H9 (cell line): ENCODE results near the gene RGL2. TPM values are rescaled to one million over a fixed set of nuclear protein-coding genes. Genes with fewer than 3 reads are reported as not detected.

Source experiments
- DNase-seq: peaks from one replicate; pipeline ENCODE4 v3.0.0-alpha.2; 2017
- H2AFZ ChIP-seq: one replicate; pipeline ENCODE4 v1.6.1; 2013; ENCODE audit warnings: mild to moderate bottlenecking, low read length, control low read depth, moderate library complexity
- H2AK5ac ChIP-seq: 2 replicates; pipeline ENCODE4 v1.6.1; 2013; ENCODE audit warnings: low read length, control low read depth, mixed read lengths; ENCODE audit not compliant: insufficient read length
- H2BK120ac ChIP-seq: one replicate; pipeline ENCODE4 v1.6.1; 2013; ENCODE audit warnings: low read depth, mild to moderate bottlenecking, low read length, control low read depth, inconsistent platforms; ENCODE audit not compliant: poor library complexity, severe bottlenecking
- H2BK12ac ChIP-seq: 2 replicates; pipeline ENCODE4 v1.6.1; 2013; ENCODE audit warnings: low read length, control low read depth, mixed read lengths, low read depth; ENCODE audit not compliant: insufficient read length
- H2BK15ac ChIP-seq: 2 replicates; pipeline ENCODE4 v1.6.1; 2013; ENCODE audit warnings: low read depth, low read length, control low read depth
- H2BK20ac ChIP-seq: one replicate; pipeline ENCODE4 v1.6.1; 2013; ENCODE audit warnings: low read depth, mild to moderate bottlenecking, low read length, control low read depth, inconsistent platforms; ENCODE audit not compliant: poor library complexity, severe bottlenecking
- H2BK5ac ChIP-seq: 2 replicates; pipeline ENCODE4 v1.6.1; 2013; ENCODE audit warnings: low read length, control low read depth, mixed read lengths; ENCODE audit not compliant: insufficient read length
- H3K14ac ChIP-seq: 2 replicates; pipeline ENCODE4 v1.6.1; 2013; ENCODE audit warnings: low read length, control low read depth; ENCODE audit not compliant: insufficient read depth
- H3K18ac ChIP-seq: 2 replicates; pipeline ENCODE4 v1.6.1; 2013; ENCODE audit warnings: low read depth, mild to moderate bottlenecking, mixed read lengths, low read length, control low read depth; ENCODE audit not compliant: insufficient read length
- H3K23ac ChIP-seq: 2 replicates; pipeline ENCODE4 v1.6.1; 2013; ENCODE audit warnings: low read length, control low read depth, mixed read lengths, low read depth; ENCODE audit not compliant: insufficient read length
- H3K23me2 ChIP-seq: 2 replicates; pipeline ENCODE4 v1.6.1; 2013; ENCODE audit warnings: low read depth, mild to moderate bottlenecking, mixed read lengths, low read length, control low read depth; ENCODE audit not compliant: insufficient read length, poor library complexity, severe bottlenecking
- H3K27ac ChIP-seq: 2 replicates; pipeline ENCODE4 v1.5.1; 2013; ENCODE audit warnings: low read length, control low read depth, mixed read lengths, low read depth; ENCODE audit not compliant: insufficient read length
- H3K27me3 ChIP-seq: 2 replicates; pipeline ENCODE4 v1.6.1; 2013; ENCODE audit warnings: low read length, control low read depth, inconsistent platforms; ENCODE audit not compliant: insufficient read depth
- H3K4ac ChIP-seq: 2 replicates; pipeline ENCODE4 v1.6.1; 2013; ENCODE audit warnings: low read depth, mild to moderate bottlenecking, control low read depth, inconsistent platforms, low read length, moderate library complexity
- H3K4me1 ChIP-seq: 2 replicates; pipeline ENCODE4 v1.6.1; 2013; ENCODE audit warnings: low read length, control low read depth, inconsistent platforms; ENCODE audit not compliant: insufficient read depth
- H3K4me2 ChIP-seq: 2 replicates; pipeline ENCODE4 v1.6.1; 2013; ENCODE audit warnings: low read length, control low read depth, mixed read lengths; ENCODE audit not compliant: insufficient read length, insufficient read depth
- H3K56ac ChIP-seq: 2 replicates; pipeline ENCODE4 v1.6.1; 2013; ENCODE audit warnings: low read depth, mild to moderate bottlenecking, mixed read lengths, low read length, control low read depth; ENCODE audit not compliant: insufficient read length
- H3K79me1 ChIP-seq: 2 replicates; pipeline ENCODE4 v1.6.1; 2013; ENCODE audit warnings: low read depth, mild to moderate bottlenecking, moderate library complexity, low read length, control low read depth, inconsistent platforms; ENCODE audit not compliant: insufficient read depth, poor library complexity, severe bottlenecking
- H3K79me2 ChIP-seq: 2 replicates; pipeline ENCODE4 v1.6.1; 2013; ENCODE audit warnings: low read length, control low read depth, inconsistent platforms; ENCODE audit not compliant: insufficient read depth
- H3K9ac ChIP-seq: 2 replicates; pipeline ENCODE4 v1.6.1; 2013; ENCODE audit warnings: low read length, control low read depth, mixed read lengths; ENCODE audit not compliant: insufficient read length; ENCODE audit errors: extremely low read depth
- H3K9me3 ChIP-seq: one replicate; pipeline ENCODE4 v1.6.1; 2013; ENCODE audit warnings: low read depth, low read length, inconsistent platforms; ENCODE audit not compliant: control insufficient read depth
- H3T11ph ChIP-seq: one replicate; pipeline ENCODE4 v1.6.1; 2013; ENCODE audit warnings: mild to moderate bottlenecking, low read length, control low read depth, inconsistent platforms
- H4K20me1 ChIP-seq: one replicate; pipeline ENCODE4 v1.6.1; 2013; ENCODE audit not compliant: control insufficient read depth, insufficient read length, insufficient read depth
- H4K5ac ChIP-seq: 2 replicates; pipeline ENCODE4 v1.6.1; 2013; ENCODE audit warnings: low read depth, mild to moderate bottlenecking, mixed read lengths, low read length, control low read depth; ENCODE audit not compliant: insufficient read length
- H4K8ac ChIP-seq: replicated peaks from 2 replicates; pipeline ENCODE4 v1.6.1; 2013; ENCODE audit warnings: low read length, control low read depth, mixed read lengths, low read depth; ENCODE audit not compliant: insufficient read length
- H4K91ac ChIP-seq: 2 replicates; pipeline ENCODE4 v1.6.1; 2013; ENCODE audit warnings: low read depth, mild to moderate bottlenecking, moderate library complexity, mixed read lengths, low read length, control low read depth; ENCODE audit not compliant: insufficient read length
- H3K27ac Mint-ChIP-seq, 3 experiments: 2 replicates in 2 of 3; 3 replicates in 1 of 3; pipeline ENCODE4 v1.8.0; 2020 to 2021; ENCODE audit warnings: mixed read lengths in 3 of 3, mild to moderate bottlenecking in 1 of 3, moderate library complexity in 1 of 3
- H3K27me3 Mint-ChIP-seq: 2 replicates; pipeline ENCODE4 v1.8.0; 2021; ENCODE audit warnings: low read depth, mild to moderate bottlenecking, moderate library complexity, mixed read lengths
- H3K36me3 Mint-ChIP-seq, 3 experiments: 2 replicates in 2 of 3; 3 replicates in 1 of 3; pipeline ENCODE4 v1.8.0; 2020 to 2021; ENCODE audit warnings: low read depth in 3 of 3, mixed read lengths in 3 of 3; ENCODE audit not compliant: insufficient read depth in 1 of 3
- H3K4me1 Mint-ChIP-seq, 2 experiments: 2 replicates each; pipeline ENCODE4 v1.8.0; 2020; ENCODE audit warnings: mixed read lengths in 2 of 2
- H3K4me3 Mint-ChIP-seq, 2 experiments: 2 replicates in 1 of 2; 3 replicates in 1 of 2; pipeline ENCODE4 v1.8.0; 2020 to 2021; ENCODE audit warnings: mild to moderate bottlenecking in 2 of 2, mixed read lengths in 2 of 2, moderate library complexity in 1 of 2
- H3K9me3 Mint-ChIP-seq, 2 experiments: 2 replicates in 1 of 2; 3 replicates in 1 of 2; pipeline ENCODE4 v1.8.0; 2020; ENCODE audit warnings: mild to moderate bottlenecking in 2 of 2, mixed read lengths in 2 of 2, moderate library complexity in 1 of 2
- WGBS: extraction: QIAGEN DNeasy Blood & Tissue Kit; methylation state at CpG from one replicate; pipeline ENCODE4 v1.1.7; 2013; ENCODE audit warnings: missing lambda C conversion rate, low lambda C conversion rate, mixed read lengths; ENCODE audit not compliant: insufficient read length; ENCODE audit errors: extremely low coverage; 5-methylcytosine and 5-hydroxymethylcytosine counted together
- total RNA-seq: library from RNA; stranded (reverse); gene quantifications from 2 replicates; pipeline ENCODE4 v1.2.1, GENCODE V29; 2021
- TF ChIP-seq, protein P1 (sequence below): fragments of 200-600 bp; sonication (generic); conservative IDR thresholded peaks from 3 replicates; pipeline ENCODE4 v1.8.0; 2021; ENCODE audit warnings: antibody characterized with exemption, mild to moderate bottlenecking

The RGL2 gene
- total RNA-seq, 1 experiment from 2014 or later: 74.3 TPM

DNA sequence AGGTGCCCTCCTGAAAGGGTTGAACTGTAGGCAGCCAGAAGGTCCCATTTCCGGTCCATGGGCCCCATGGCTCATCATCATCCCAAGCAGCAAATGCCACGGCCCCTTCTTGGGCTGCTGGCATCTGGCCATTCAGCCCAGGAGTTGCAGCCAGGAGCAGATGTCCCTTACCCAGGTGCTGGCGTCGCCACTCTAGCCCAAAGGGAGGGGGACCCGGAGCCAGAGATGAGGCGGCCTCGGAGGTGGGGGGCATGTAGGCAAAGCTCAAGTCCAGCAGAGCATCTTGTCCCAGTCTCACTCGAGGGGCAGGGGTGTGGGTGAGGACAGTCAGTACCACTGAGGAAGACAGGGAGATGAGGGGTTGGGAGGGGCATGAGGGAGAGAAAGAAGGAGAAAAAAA, 6.3 kb upstream of the RGL2 start:
- no peaks in the 10 kb centered on the region; the same call in 1 of the 2 replicates for H3K27me3 Mint-ChIP-seq
- Histone ChIP-seq H4K5ac (no peak overlapping the region), H3K23ac (no peak overlapping the region), H3K9me3 (no peaks in the 10 kb centered on the region), H3K79me1 (no peaks in the 10 kb centered on the region), H4K91ac (no peak overlapping the region), H2BK12ac (no peak overlapping the region), H3K27ac (no peak overlapping the region), H3K18ac (no peak overlapping the region), H3T11ph (no peak overlapping the region), H2AFZ (no peak overlapping the region), H4K8ac (no peak overlapping the region), H3K23me2 (peaks cover under 1% of the 10 kb centered on the region), H2BK15ac (no peak overlapping the region), H2BK120ac (no peak overlapping the region), H3K4me1 (no peaks in the 10 kb centered on the region), H3K56ac (no peak overlapping the region), H2AK5ac (no peak overlapping the region), H3K4ac (no peak overlapping the region), H2BK20ac (no peak overlapping the region), H3K27me3 (no peaks in the 10 kb centered on the region), H3K79me2 (peaks cover 3% of the 10 kb centered on the region; the same call in 1 of the 2 replicates), H4K20me1 (no peaks in the 10 kb centered on the region), H3K4me2 (no peak overlapping the region), H3K9ac (no peak overlapping the region), H3K14ac (no peak overlapping the region), H2BK5ac (no peak overlapping the region)
- no CpG with 5 or more reads among the region's 8 CpGs for WGBS
- no peak for DNase-seq
- H3K9me3 Mint-ChIP-seq: no peaks in the 10 kb centered on the region
- H3K4me1 Mint-ChIP-seq: peaks cover 3 to 7% of the 10 kb centered on the region in 2 experiments; a peak in 3 of 4 replicates
- H3K27ac Mint-ChIP-seq: no peak overlapping the region
- TF ChIP-seq, protein P1, sequence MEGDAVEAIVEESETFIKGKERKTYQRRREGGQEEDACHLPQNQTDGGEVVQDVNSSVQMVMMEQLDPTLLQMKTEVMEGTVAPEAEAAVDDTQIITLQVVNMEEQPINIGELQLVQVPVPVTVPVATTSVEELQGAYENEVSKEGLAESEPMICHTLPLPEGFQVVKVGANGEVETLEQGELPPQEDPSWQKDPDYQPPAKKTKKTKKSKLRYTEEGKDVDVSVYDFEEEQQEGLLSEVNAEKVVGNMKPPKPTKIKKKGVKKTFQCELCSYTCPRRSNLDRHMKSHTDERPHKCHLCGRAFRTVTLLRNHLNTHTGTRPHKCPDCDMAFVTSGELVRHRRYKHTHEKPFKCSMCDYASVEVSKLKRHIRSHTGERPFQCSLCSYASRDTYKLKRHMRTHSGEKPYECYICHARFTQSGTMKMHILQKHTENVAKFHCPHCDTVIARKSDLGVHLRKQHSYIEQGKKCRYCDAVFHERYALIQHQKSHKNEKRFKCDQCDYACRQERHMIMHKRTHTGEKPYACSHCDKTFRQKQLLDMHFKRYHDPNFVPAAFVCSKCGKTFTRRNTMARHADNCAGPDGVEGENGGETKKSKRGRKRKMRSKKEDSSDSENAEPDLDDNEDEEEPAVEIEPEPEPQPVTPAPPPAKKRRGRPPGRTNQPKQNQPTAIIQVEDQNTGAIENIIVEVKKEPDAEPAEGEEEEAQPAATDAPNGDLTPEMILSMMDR: no peak
- peaks cover 0 to 17% (median 5%) of the 10 kb centered on the region in 3 experiments; a peak in 5 of 7 replicates for H3K36me3 Mint-ChIP-seq
- no peak overlapping the region; a peak in 1 of 5 replicates for H3K4me3 Mint-ChIP-seq
